Measurements from ENCODE around the gene DAZAP2.

DNA sequence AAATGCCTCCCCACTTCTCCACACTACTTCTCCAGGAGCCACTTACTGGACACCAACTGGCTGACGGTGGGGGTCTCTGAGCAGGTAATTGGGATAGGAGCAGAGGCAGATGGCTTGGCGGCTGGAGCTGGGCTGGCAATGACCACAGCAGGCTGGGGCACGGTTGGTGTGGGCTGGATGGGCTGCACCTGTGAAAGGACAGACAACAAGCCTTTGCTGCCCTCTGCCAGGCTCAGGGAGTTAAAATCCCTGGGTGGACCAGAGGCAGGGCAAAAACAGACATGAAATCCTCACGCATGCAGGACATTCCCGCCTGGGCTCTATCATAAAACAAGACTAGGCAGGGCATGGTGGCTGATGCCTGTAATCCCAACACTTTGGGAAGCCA is 46.3 kb upstream of the DAZAP2 start:
- TF ChIP-seq, protein P1, sequence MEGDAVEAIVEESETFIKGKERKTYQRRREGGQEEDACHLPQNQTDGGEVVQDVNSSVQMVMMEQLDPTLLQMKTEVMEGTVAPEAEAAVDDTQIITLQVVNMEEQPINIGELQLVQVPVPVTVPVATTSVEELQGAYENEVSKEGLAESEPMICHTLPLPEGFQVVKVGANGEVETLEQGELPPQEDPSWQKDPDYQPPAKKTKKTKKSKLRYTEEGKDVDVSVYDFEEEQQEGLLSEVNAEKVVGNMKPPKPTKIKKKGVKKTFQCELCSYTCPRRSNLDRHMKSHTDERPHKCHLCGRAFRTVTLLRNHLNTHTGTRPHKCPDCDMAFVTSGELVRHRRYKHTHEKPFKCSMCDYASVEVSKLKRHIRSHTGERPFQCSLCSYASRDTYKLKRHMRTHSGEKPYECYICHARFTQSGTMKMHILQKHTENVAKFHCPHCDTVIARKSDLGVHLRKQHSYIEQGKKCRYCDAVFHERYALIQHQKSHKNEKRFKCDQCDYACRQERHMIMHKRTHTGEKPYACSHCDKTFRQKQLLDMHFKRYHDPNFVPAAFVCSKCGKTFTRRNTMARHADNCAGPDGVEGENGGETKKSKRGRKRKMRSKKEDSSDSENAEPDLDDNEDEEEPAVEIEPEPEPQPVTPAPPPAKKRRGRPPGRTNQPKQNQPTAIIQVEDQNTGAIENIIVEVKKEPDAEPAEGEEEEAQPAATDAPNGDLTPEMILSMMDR (IDR thresholded peaks at IDR 0.05) = no peak
- TF ChIP-seq EZH2 (IDR thresholded peaks at IDR 0.05) = no peak

Measured in neural progenitor cell (in vitro differentiated cells).